ENCODE results near the gene FMR1.

Gene FMR1

DNA sequence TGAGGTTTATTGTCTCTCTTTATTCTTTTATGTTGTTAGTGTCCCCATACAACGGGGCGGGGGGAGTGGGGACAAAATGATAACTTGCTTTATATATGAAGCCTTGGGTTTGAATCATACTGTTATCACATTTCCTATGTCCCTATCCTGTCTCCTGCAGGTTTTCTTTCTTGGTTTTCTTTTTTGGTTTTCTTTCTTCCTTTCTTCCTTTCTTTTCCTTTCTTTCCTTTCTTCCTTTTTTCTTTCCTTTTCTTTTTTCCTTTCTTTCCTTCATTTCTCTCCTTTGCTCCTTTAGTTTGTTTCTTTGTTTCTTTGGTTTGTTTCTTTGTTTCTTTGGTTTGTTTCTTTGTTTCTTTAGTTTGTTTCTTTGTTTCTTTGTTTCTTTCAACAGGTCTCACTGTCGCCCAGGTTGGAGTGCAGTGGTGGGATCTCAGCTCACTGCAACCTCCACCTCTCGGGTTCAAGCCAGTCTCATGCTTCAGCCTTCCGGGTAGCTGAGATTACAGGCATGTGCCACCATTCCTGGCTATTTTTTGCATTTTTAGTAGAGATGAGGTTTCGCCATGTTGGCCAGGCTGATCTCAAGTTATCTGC is 4.8 kb downstream of the FMR1 start:
- no peak for DNase-seq (ENCODE audit: low read depth)

DNA sequence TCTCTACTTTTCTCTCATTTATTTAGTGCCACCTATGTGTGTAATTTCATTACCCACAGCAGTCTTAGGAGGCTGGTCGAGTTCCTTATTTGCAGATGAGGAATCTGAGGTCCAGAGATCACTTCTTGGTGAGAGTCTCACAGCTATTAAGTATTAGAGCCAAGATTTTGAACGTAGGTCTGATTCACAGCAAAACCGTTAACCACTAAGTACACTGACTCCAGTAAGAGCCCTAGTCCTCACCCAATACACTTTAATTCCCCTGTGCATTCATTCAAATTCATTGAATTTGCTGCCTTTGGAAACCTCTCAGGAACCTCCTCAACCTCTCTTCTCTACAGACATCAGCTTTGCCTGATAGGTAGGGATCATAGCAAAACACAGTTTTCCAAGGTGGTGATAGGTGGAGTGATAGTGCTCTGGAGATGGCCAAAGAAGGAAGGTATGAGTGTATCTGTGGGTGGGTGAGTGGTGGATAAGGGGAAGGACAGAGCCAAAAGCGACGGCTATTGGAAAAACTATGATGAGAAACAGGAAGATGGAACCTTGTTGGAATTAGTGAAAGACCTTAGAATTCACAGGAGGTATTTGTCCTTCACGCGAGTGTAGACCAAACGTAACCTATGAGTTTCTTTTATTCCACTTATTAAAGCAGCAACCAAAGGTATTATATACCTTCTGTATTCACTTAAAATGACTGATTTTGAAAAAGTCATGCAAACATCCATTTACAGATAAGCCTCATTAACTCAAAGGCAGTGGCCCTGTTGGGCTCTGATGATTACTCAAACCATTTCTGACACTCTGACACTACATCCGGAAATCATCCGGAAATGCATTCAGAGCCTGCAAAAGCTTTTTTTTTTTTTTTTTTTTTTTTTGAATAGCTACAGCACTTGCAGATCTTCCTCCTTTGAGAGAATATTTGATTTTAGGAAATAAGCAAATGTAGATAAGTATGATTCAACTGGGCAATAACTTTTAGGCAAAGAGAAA is 6.3 kb downstream of the FMR1 start:
- no peak for DNase-seq (ENCODE audit: low read depth)

DNA sequence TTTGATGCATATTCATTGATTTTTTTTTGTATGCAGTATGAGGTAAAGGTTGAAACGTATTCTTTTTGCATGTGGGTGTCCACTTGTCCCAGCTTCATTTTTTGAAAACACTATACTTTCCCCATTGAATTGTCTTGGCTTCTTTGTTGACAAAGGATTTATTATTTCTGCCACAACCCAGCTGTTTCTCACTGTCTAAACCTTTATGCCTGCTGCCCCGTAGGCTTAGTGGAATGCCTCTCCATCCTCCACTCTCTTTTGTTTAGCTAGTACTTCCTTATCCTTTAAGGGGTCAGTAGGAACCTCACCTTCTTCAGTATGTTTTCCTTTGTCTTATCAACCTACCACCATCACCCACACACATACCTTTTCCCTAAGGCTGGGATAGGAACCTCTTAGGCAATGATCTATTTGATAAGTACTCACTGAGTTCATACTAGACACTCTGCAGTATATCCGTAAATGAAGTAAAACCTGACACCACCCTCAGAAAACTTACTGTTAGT is 8.5 kb downstream of the FMR1 start:
- no peak for DNase-seq (ENCODE audit: low read depth)

DNA sequence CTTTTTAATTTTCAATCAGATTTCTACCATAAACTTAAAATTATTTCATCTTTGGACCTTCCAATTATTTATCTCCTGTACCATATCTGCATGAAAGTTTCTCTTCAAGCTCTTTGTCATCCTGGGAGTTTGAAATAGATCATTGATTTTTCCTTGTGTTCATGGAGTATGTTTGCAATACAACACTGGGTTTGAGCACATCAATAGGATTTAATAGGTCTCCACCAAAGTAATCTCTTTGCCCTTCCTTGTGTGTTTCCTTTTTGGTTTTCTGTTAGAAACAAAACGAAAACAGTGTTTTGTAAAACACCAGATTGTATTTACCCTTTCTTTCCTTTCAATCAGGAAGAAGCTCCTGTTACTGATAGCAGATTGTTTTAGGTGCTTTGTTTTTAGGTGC is 11.9 kb downstream of the FMR1 start:
- no peak for DNase-seq (ENCODE audit: low read depth)

DNA sequence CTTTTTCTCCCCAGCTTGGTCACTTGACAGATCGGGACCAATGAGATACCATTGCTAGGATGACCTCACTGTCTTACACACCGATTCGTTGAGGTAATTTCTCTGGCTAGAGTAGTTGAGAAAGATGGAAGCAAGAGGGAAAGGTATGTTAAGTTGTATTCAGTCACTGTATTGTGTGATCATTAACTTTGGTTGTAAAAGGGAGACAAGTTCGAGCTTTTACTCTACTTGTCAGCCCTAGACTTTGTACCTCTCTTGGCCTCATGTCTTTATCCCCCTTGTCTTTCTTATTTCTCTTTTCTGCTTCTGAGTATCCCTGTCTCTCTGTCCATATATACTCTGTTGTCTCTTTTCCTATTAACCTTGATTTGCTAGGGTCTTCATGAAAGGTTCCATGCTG is 15.5 kb downstream of the FMR1 start:
- DNase-seq (ENCODE audit: low read depth): no peak

- no peak for DNase-seq (ENCODE audit: low read depth)
Observed at GRCh38 chrX:147933815-147934214, 22.1 kb downstream of the FMR1 start.

DNA sequence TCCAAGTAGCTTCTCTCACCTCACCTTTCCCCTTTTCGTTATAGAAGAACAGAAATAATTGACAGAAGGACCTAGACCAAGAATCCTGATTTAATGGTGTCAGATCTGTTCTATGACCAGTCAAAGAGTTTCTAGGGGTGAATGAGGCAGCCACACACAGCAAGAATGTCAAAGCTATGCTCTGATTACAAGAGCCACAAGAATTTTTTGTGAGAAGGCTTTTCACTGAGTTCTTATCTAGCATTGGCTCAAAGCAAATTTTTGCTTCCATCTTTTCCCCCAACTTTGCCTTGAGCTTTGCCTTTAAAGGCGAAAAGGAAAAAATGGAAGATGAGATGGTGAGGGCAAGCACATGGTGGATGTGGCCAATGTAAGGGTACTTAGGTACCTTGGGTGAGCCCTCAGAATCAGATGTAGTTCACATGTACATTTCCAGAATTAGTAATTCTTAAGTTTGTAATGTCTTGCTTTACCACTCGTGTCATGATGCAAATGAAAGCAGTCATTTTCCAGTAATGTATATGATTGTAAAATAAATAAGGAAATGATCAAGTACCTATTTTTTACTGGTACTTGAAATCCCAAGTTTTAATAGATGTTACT is 23.5 kb downstream of the FMR1 start:
- no peak for DNase-seq (ENCODE audit: low read depth)

- no peak for DNase-seq (ENCODE audit: low read depth)
Observed at GRCh38 chrX:147945286-147945685, 33.6 kb downstream of the FMR1 start.

GRCh38 chrX:147948531-147948930 is 36.8 kb downstream of the FMR1 start:
- DNase-seq (ENCODE audit: low read depth): no peak

DNA sequence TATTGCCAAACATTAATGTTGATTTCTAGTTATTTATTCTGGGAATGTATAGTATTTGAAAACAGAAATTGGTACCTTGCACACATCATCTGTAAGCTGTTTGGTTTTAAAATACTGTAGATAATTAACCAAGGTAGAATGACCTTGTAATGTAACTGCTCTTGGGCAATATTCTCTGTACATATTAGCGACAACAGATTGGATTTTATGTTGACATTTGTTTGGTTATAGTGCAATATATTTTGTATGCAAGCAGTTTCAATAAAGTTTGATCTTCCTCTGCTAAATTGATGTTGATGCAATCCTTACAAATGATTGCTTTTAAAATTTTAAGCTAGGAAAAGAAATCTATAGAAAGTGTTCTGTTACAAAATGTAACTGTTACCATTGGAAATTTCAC is 38.6 kb downstream of the FMR1 start:
- DNase-seq (ENCODE audit: low read depth): no peak

GRCh38 chrX:147953976-147954375 is 42.3 kb downstream of the FMR1 start:
- no peak for DNase-seq (ENCODE audit: low read depth)

DNA sequence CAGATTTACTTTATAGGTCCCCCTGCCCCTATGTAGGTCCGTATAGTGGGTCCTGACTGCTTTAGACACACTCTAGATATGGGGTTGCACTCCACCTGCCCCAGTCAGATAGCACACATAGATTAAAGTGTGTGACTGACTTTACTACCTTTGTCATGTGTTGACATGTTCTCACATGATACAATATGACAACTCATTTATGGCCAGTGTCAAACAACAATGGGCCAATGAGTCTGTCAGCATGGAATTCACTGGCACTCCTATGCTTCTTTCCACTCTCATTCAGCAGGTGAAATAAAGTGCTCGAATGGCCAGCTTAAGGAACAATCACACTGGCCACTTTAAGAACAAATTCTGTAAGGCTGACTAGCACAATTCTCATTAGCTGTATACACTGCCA is 45.6 kb downstream of the FMR1 start:
- no peak for DNase-seq (ENCODE audit: low read depth)

DNA sequence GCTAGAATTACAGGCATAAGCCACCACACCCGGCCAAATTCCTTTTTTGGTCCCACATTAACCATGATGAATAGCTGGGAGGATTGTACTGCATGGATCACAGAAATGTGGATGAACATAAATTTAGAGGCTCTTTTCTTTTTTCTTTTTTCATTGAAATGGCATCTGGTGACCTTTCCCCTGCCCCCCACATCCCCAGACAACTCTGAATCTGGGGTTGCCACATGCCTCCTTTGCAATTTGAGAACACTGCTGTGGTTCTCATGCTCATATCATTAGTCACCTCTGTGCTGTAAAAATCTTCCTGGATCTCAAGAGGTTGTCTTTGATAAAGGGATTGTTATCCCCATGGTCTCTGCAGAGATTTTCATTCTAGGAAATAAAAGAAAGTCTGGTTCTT is 46.6 kb downstream of the FMR1 start:
- DNase-seq (ENCODE audit: low read depth): peak; percentile 34

DNA sequence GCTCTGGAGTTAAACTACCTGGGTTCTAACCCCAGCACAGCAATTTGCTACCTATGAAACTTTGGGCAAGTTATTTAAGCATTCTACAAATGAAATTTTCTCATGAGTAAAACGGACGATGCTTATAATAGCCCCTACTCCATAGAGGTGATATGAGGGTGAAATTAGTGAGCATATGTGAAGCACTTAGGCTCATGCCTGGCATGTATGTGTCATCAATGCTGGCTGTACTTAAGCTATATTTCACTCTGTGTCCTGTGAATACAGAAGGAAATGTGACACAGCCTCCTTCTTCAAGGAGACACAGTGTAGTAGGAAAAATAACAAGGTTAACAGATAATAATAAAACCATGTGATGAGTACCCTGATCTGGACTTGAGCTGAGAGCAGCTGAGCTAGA is 49.0 kb downstream of the FMR1 start:
- DNase-seq (ENCODE audit: low read depth): no peak

DNA sequence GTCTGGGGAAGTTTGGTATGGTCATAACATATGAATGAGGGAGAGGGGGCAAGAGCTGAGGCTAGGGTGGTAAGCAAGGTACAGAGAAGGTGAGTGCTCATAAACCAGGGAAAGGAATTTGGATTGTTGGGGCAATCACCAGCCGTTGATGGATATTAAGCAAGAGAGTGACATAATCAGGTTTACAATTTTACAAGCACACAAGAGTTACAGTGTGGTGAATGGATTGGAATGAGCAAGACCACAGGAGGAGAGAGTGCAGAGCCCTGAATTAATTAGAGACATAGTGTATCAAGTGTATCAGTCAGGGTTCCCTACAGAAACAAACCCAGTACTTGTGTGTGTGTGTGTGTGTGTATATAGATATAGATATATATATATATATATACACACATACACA is 50.8 kb downstream of the FMR1 start:
- DNase-seq (ENCODE audit: low read depth): no peak

- DNase-seq (ENCODE audit: low read depth): no peak
Observed at GRCh38 chrX:147978931-147979330, 67.2 kb downstream of the FMR1 start.

DNA sequence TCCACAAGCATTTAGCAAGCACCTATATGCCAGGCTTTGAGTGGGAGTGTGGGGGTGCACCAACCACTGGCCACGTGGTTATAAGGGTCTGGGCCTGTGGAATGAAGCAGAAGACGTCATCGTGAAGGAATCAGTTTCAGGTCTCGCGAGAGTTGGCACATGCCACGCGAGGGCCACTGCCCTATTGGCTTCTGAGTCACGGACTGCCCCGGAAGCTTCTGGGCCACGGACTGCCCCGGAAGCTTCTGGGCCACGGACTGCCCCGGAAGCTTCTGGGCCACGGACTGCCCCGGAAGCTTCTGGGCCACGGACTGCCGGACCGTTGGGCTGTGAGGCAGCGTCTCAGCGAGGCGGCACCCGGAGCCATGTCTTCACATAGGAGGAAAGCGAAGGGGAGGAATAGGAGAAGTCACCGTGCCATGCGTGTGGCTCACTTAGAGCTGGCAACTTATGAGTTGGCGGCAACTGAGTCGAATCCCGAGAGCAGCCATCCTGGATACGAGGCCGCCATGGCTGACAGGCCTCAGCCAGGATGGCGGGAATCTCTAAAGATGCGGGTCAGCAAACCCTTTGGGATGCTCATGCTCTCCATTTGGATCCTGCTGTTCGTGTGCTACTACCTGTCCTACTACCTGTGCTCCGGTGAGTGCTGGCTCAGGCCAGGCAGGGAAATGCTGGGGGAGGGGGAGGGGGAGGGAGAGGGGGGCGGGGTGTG is 69.5 kb downstream of the FMR1 start, which contains the start of gene FMR1NB:
Gene FMR1NB (plus strand): TSS at position 300 of the 715 bp plus-strand sequence. CDS start 66 bp downstream, at position 366.
- no peak for DNase-seq (ENCODE audit: low read depth)
